Measurements from ENCODE around the gene COL18A1. TPM values are rescaled to one million over a fixed set of nuclear protein-coding genes. Genes with fewer than 3 reads are reported as not detected.

Gene COL18A1
- polyA plus RNA-seq, 1 donor (not counting 4 experiments of a cell fraction or from before 2014, with no cell fraction given) = 13.0 TPM

DNA sequence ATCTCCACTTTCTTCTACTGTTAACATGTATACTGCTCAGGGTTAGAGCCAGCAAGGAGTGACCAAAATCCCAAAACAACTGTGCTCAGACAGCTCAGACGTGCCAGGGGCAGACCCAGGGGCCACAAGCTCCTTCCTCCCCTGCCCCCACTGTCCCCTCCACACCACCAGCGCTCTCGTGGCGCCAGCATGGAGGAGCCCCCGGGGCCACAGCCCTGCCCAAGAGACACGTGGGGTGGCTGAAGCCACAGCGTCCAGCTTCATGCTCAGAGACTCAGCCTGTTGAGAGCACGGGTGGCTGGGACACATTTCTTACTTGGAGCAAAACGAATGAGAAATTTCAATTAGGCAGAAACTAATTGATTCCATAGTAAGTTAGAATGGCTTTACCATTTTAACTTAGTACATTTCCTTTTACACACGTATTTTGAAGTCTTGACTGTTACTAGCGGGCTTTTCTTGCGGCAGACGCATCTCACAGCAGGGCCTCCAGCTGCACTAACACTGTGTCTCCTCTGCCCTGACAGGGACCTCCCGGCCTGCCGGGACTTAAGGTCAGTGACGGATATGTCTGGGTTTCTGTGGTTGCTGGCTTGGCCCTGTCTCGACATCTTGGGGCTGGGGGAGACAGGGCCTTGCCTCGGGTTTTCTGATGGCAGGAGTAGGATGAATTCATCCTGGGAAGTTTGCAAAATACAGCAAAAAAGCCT is 83.1 kb downstream of the COL18A1 start:
- Histone ChIP-seq H3K27ac (ENCODE audit: control insufficient read depth, insufficient read depth, low read length) (no peak overlapping the region), H3K9me3 (ENCODE audit: control insufficient read depth, low read depth, low read length) (no peaks in the 10 kb centered on the region), H3K4me1 (ENCODE audit: control insufficient read depth, extremely low read depth, insufficient read depth, low read length) (no peaks in the 10 kb centered on the region), H4K20me1 (ENCODE audit: control insufficient read depth, extremely low read depth, insufficient read depth, low read length) (no peaks in the 10 kb centered on the region), H3K36me3 (ENCODE audit: control insufficient read depth in 2 of 2, extremely low read depth in 1 of 2, insufficient read depth in 2 of 2, low read length in 2 of 2) (peaks cover 6% of the 10 kb centered on the region in 2 experiments), H3K79me2 (ENCODE audit: control insufficient read depth, insufficient read depth, low read length) (no peaks in the 10 kb centered on the region), H3K27me3 (ENCODE audit: control insufficient read depth, extremely low read depth, insufficient read depth, low read length) (no peaks in the 10 kb centered on the region), H3K9ac (ENCODE audit: control insufficient read depth, extremely low read depth, insufficient read depth, low read length) (no peak overlapping the region), H3K4me2 (ENCODE audit: control insufficient read depth, extremely low read depth, insufficient read depth, low read depth, low read length) (no peak overlapping the region), H2AFZ (ENCODE audit: control insufficient read depth, low read length) (no peak overlapping the region), H3K4me3 (ENCODE audit: control insufficient read depth in 2 of 3, extremely low read depth in 1 of 3, insufficient read depth in 2 of 3, low read depth in 1 of 3, low read length in 3 of 3) (no peak overlapping the region), H3K9me1 (ENCODE audit: control insufficient read depth, extremely low read depth, insufficient read depth, low read length) (no peaks in the 10 kb centered on the region)
- TF ChIP-seq CTCF (optimal IDR thresholded peaks at IDR 0.05 in 1 of 3, IDR thresholded peaks at IDR 0.05 in 1 of 3, conservative IDR thresholded peaks at IDR 0.05 in 1 of 3; ENCODE audit: extremely low read depth in 1 of 3, insufficient read depth in 2 of 3, low read length in 3 of 3) (no peak), EZH2 (IDR thresholded peaks at IDR 0.05; ENCODE audit: low read length) (no peak)
- DNase-seq (ENCODE audit: low read depth, low spot score) (no peak), FAIRE-seq (no peak)
- dilution Hi-C loops (cut with MboI; ENCODE audit: extremely low pct_ligation_motif_present, low sequenced_read_pairs) = no loop called here

- Histone ChIP-seq H3K36me3 (ENCODE audit: control insufficient read depth in 2 of 2, extremely low read depth in 1 of 2, insufficient read depth in 2 of 2, low read length in 2 of 2) (peaks cover 4% of the 10 kb centered on the region in 2 experiments), H3K79me2 (ENCODE audit: control insufficient read depth, insufficient read depth, low read length) (no peaks in the 10 kb centered on the region), H3K27ac (ENCODE audit: control insufficient read depth, insufficient read depth, low read length) (no peak overlapping the region), H4K20me1 (ENCODE audit: control insufficient read depth, extremely low read depth, insufficient read depth, low read length) (no peaks in the 10 kb centered on the region), H3K9me1 (ENCODE audit: control insufficient read depth, extremely low read depth, insufficient read depth, low read length) (no peaks in the 10 kb centered on the region), H2AFZ (ENCODE audit: control insufficient read depth, low read length) (no peak overlapping the region), H3K9ac (ENCODE audit: control insufficient read depth, extremely low read depth, insufficient read depth, low read length) (no peak overlapping the region), H3K4me3 (ENCODE audit: control insufficient read depth in 2 of 3, extremely low read depth in 1 of 3, insufficient read depth in 2 of 3, low read depth in 1 of 3, low read length in 3 of 3) (no peak overlapping the region), H3K27me3 (ENCODE audit: control insufficient read depth, extremely low read depth, insufficient read depth, low read length) (no peaks in the 10 kb centered on the region), H3K9me3 (ENCODE audit: control insufficient read depth, low read depth, low read length) (no peaks in the 10 kb centered on the region), H3K4me2 (ENCODE audit: control insufficient read depth, extremely low read depth, insufficient read depth, low read depth, low read length) (no peak overlapping the region), H3K4me1 (ENCODE audit: control insufficient read depth, extremely low read depth, insufficient read depth, low read length) (no peaks in the 10 kb centered on the region)
- FAIRE-seq = no peak
- DNase-seq (ENCODE audit: low read depth, low spot score) = no peak
- dilution Hi-C loops (cut with MboI; ENCODE audit: extremely low pct_ligation_motif_present, low sequenced_read_pairs) = no loop called here
- no peak for TF ChIP-seq EZH2 (IDR thresholded peaks at IDR 0.05; ENCODE audit: low read length)
- no peak for TF ChIP-seq CTCF (optimal IDR thresholded peaks at IDR 0.05 in 1 of 3, IDR thresholded peaks at IDR 0.05 in 1 of 3, conservative IDR thresholded peaks at IDR 0.05 in 1 of 3; ENCODE audit: extremely low read depth in 1 of 3, insufficient read depth in 2 of 3, low read length in 3 of 3)
Measured at GRCh38 chr21:45488931-45489721, 84.2 kb downstream of the COL18A1 start.

Measured in keratinocyte (primary cell).